Caco-2 (cell line): ENCODE measurements around the gene SCTR. TPM values are rescaled to one million over a fixed set of nuclear protein-coding genes. Genes with fewer than 3 reads are reported as not detected.
A peak's percentile ranks its signal among the peaks of the same experiment; 100 is the strongest.

ENCODE experiments used
- BruUV-seq: library from RNA; stranded (reverse); fragments of 400-500 nt; replicated peaks from 2 replicates; lab custom pipeline; 2021; lab: Mats Ljungman, UMichigan
- CTCF ChIA-PET: fragments of 300-600 bp; sonication (Branson Sonifier 250); formaldehyde crosslinking; loops from one replicate; lab custom pipeline; 2022; ENCODE audit warnings: antibody characterized with exemption; lab: Charles Lee
- POLR2A ChIA-PET: fragments of 300-600 bp; sonication (Branson Sonifier 250); formaldehyde crosslinking; loops from one replicate; lab custom pipeline; 2022; ENCODE audit warnings: antibody characterized with exemption; lab: Charles Lee
- DNase-seq, 2 experiments: peaks; one replicate each; pipeline versions ENCODE4 v3.0.0 to v3.0.0-alpha.2; 2020 to 2022
- H3K27me3 ChIP-seq: replicated peaks from 2 replicates; pipeline ENCODE4 v1.6.0; 2011; ENCODE audit warnings: low read length; ENCODE audit not compliant: control insufficient read depth, insufficient read depth
- H3K36me3 ChIP-seq: 2 replicates; pipeline ENCODE4 v1.5.1; 2011; ENCODE audit warnings: low read length; ENCODE audit not compliant: control insufficient read depth, insufficient read depth
- H3K4me1 ChIP-seq: fragments of 250-450 bp; sonication (Bioruptor Pico); 2 replicates; pipeline ENCODE4 v1.5.1; 2020; ENCODE audit warnings: mild to moderate bottlenecking
- H3K4me3 ChIP-seq: 2 replicates; pipeline ENCODE4 v1.5.1; 2011; ENCODE audit warnings: low read depth, mild to moderate bottlenecking, control low read depth, low read length
- H3K9me3 ChIP-seq: fragments of 250-450 bp; sonication (Bioruptor Pico); 2 replicates; pipeline ENCODE4 v1.5.1; 2020; ENCODE audit warnings: mild to moderate bottlenecking, moderate library complexity
- H3K27ac Mint-ChIP-seq: one replicate; pipeline ENCODE4 v1.8.0; 2022; ENCODE audit warnings: mixed read lengths; ENCODE audit not compliant: unreplicated experiment
- H3K27me3 Mint-ChIP-seq: one replicate; pipeline ENCODE4 v1.8.0; 2022; ENCODE audit warnings: mixed read lengths; ENCODE audit not compliant: insufficient read depth, unreplicated experiment
- H3K36me3 Mint-ChIP-seq: one replicate; pipeline ENCODE4 v1.8.0; 2022; ENCODE audit warnings: mild to moderate bottlenecking, mixed read lengths; ENCODE audit not compliant: insufficient read depth, unreplicated experiment
- H3K4me1 Mint-ChIP-seq: one replicate; pipeline ENCODE4 v1.8.0; 2022; ENCODE audit warnings: low read depth, mixed read lengths; ENCODE audit not compliant: unreplicated experiment
- H3K4me3 Mint-ChIP-seq: one replicate; pipeline ENCODE4 v1.8.0; 2022; ENCODE audit warnings: mild to moderate bottlenecking, moderate library complexity, mixed read lengths; ENCODE audit not compliant: unreplicated experiment
- H3K9me3 Mint-ChIP-seq: one replicate; pipeline ENCODE4 v1.8.0; 2022; ENCODE audit warnings: mixed read lengths; ENCODE audit not compliant: unreplicated experiment
- CTCF ChIP-seq, 2 experiments: fragments of 200-600 bp in 1 of 2; IDR thresholded peaks; 1 replicate in 1 of 2; 2 replicates in 1 of 2; pipeline versions ENCODE4 v1.5.1 to v1.8.0; 2011 to 2022; ENCODE audit warnings: antibody characterized with exemption in 1 of 2, control low read depth in 1 of 2, inconsistent platforms in 1 of 2, low read depth in 1 of 2, low read length in 1 of 2, mild to moderate bottlenecking in 1 of 2, moderate library complexity in 1 of 2; ENCODE audit not compliant: insufficient read depth in 1 of 2, severe bottlenecking in 1 of 2, unreplicated experiment in 1 of 2
- intact Hi-C: fragments of 100-400 bp; cut with micrococcal nuclease; formaldehyde crosslinking; loops from one replicate; pipeline ENCODE4 v1.10.0; 2022; ENCODE audit not compliant: unreplicated experiment
- total RNA-seq: library from RNA; stranded (reverse); gene quantifications from 2 replicates; pipeline ENCODE4 v1.2.3, GENCODE V29; 2022

The SCTR gene
- total RNA-seq, 1 experiment from 2014 or later = not detected

- intact Hi-C loops = loop anchor here (5.0 kb wide), 1 partner anchor 61 kb away; no protein-coding TSS in a partner anchor
- no peak for TF ChIP-seq CTCF (IDR thresholded peaks at IDR 0.05; ENCODE audit: insufficient read depth in 1 of 2, low read depth in 1 of 2, low read length in 1 of 2, severe bottlenecking in 1 of 2, unreplicated experiment in 1 of 2)
- Mint-ChIP-seq H3K27ac (peak overlapping the region; percentile 2), H3K4me1 (peaks cover 41% of the 10 kb centered on the region), H3K4me3 (no peak overlapping the region), H3K27me3 (no peaks in the 10 kb centered on the region), H3K36me3 (no peaks in the 10 kb centered on the region), H3K9me3 (peaks cover 11% of the 10 kb centered on the region)
- BruUV-seq = no TSS peak
- H3K4me3 ChIP-seq = no peak overlapping the region
- CTCF ChIA-PET = no interaction called here
- 0 out of 2 replicates have a peak, but pooled peaks cover 1% of the 10 kb centered on the region for H3K9me3 ChIP-seq
- peaks cover 56% of the 10 kb centered on the region for H3K4me1 ChIP-seq
- no peak for DNase-seq
- no peaks in the 10 kb centered on the region for H3K36me3 ChIP-seq
- H3K27me3 ChIP-seq = no peaks in the 10 kb centered on the region
- POLR2A ChIA-PET = no interaction called here
Observed at GRCh38 chr2:119426396-119426675, 97.9 kb downstream of the SCTR start.

GRCh38 chr2:119425620-119426395, 98.5 kb downstream of the SCTR start:
- Histone ChIP-seq H3K36me3 (no peaks in the 10 kb centered on the region), H3K9me3 (peaks cover 7% of the 10 kb centered on the region; the same call in 1 of the 2 replicates), H3K4me1 (peaks cover 53% of the 10 kb centered on the region), H3K4me3 (no peak overlapping the region), H3K27me3 (no peaks in the 10 kb centered on the region)
- no TSS peak for BruUV-seq
- intact Hi-C loops = loop anchor here (5.0 kb wide), 1 partner anchor 61 kb away; no protein-coding TSS in a partner anchor
- CTCF ChIA-PET = no interaction called here
- Mint-ChIP-seq H3K4me1 (peaks cover 41% of the 10 kb centered on the region), H3K9me3 (peaks cover 13% of the 10 kb centered on the region), H3K27ac (peak overlapping the region; percentile 2), H3K36me3 (no peaks in the 10 kb centered on the region), H3K27me3 (no peaks in the 10 kb centered on the region), H3K4me3 (peak overlapping the region; percentile 20)
- TF ChIP-seq CTCF (IDR thresholded peaks at IDR 0.05; ENCODE audit: insufficient read depth in 1 of 2, low read depth in 1 of 2, low read length in 1 of 2, severe bottlenecking in 1 of 2, unreplicated experiment in 1 of 2) = no peak
- DNase-seq = peak; percentile 66 to 89
- POLR2A ChIA-PET = no interaction called here

- no TSS peak for BruUV-seq
- H3K36me3 ChIP-seq = no peaks in the 10 kb centered on the region
- intact Hi-C loops = loop anchor here (5.0 kb wide), 1 partner anchor 62 kb away; no protein-coding TSS in a partner anchor
- ChIA-PET CTCF (no interaction called here), POLR2A (no interaction called here)
- peaks cover 50% of the 10 kb centered on the region for H3K4me1 ChIP-seq
- H3K27me3 Mint-ChIP-seq = no peaks in the 10 kb centered on the region
- H3K4me1 Mint-ChIP-seq = peaks cover 41% of the 10 kb centered on the region
- H3K4me3 Mint-ChIP-seq = no peak overlapping the region
- H3K36me3 Mint-ChIP-seq = no peaks in the 10 kb centered on the region
- H3K9me3 ChIP-seq = peaks cover 10% of the 10 kb centered on the region; the same call in 1 of the 2 replicates
- peaks cover 13% of the 10 kb centered on the region for H3K9me3 Mint-ChIP-seq
- no peak overlapping the region for H3K27ac Mint-ChIP-seq
- H3K27me3 ChIP-seq = no peaks in the 10 kb centered on the region
- no peak for DNase-seq
- no peak overlapping the region for H3K4me3 ChIP-seq
- TF ChIP-seq CTCF (IDR thresholded peaks at IDR 0.05; ENCODE audit: insufficient read depth in 1 of 2, low read depth in 1 of 2, low read length in 1 of 2, severe bottlenecking in 1 of 2, unreplicated experiment in 1 of 2) = no peak
Observed at GRCh38 chr2:119425119-119425405, 99.2 kb downstream of the SCTR start.
